Esophagus squamous epithelium (tissue), 4 donors: ENCODE measurements around the gene ZNHIT1.

ENCODE experiments used
- POLR2A ChIP-seq, 4 donors: fragments of 450-650 bp; IDR thresholded peaks; one replicate each; pipeline ENCODE4 v1.6.1; 2017; ENCODE audit warnings: antibody characterized with exemption in 4 of 4, mild to moderate bottlenecking in 4 of 4, moderate library complexity in 3 of 4
- TF ChIP-seq, protein P1 (sequence below), 6 experiments: fragments of 450-650 bp in 4 of 6; fragments of 200-600 bp in 2 of 6; sonication (generic) in 2 of 6; IDR thresholded peaks; one replicate each; pipeline ENCODE4 v1.5.1; 2016 to 2019; ENCODE audit warnings: antibody characterized with exemption in 6 of 6, mild to moderate bottlenecking in 4 of 6, moderate library complexity in 4 of 6

DNA sequence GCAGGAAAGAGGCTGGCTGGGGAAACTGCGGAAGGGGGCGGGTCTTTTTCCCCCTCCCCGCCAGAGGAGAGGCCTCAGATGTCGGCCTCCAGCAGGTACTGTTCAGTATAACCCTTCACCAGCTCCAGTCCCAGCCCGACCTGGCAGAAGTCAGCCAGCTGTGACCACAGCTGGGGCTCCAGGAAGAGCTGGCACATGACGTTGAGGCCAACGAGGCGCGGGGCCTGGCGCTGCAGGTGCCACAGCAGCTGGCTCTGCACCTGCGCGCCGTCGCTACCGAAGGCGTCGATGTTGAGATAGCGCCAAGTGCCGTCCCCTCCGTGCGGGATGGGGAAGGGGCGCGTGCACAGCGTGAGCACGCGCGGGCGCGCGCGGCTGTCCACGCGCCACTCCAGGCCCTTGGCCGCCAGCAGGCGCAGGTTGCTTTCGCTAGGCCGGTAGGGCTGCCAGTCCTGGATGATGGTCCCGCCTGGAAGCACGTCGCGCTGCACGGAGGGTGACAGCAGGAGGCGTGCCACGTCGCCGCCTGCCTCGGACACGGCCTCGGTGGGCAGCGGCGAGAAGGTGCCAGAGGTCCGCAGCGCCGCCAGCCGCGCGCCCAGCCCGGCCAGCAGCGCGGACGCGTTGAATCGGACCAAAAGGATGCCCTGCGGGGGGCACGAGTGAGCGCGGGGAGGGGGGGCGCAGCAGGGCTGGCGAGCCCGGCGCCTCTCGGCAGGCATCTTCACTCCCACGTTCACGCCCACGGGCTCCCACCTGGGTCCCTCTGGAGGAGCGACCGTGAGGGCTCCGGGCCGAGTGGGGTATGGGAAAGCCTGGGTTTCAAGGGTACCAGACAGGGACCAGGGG, 45.7 kb upstream of the ZNHIT1 start:
- no peak for TF ChIP-seq POLR2A (IDR thresholded peaks at IDR 0.05)
- TF ChIP-seq, protein P1, sequence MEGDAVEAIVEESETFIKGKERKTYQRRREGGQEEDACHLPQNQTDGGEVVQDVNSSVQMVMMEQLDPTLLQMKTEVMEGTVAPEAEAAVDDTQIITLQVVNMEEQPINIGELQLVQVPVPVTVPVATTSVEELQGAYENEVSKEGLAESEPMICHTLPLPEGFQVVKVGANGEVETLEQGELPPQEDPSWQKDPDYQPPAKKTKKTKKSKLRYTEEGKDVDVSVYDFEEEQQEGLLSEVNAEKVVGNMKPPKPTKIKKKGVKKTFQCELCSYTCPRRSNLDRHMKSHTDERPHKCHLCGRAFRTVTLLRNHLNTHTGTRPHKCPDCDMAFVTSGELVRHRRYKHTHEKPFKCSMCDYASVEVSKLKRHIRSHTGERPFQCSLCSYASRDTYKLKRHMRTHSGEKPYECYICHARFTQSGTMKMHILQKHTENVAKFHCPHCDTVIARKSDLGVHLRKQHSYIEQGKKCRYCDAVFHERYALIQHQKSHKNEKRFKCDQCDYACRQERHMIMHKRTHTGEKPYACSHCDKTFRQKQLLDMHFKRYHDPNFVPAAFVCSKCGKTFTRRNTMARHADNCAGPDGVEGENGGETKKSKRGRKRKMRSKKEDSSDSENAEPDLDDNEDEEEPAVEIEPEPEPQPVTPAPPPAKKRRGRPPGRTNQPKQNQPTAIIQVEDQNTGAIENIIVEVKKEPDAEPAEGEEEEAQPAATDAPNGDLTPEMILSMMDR (IDR thresholded peaks at IDR 0.05): no peak
